GM19043 (cell line): ENCODE data around the gene TMEM242.

ENCODE experiments used
- ATAC-seq: cut with Tn5 transposase; IDR thresholded peaks from one replicate; pipeline ENCODE4 v1.9.1; 2021; ENCODE audit warnings: low read depth; ENCODE audit not compliant: unreplicated experiment

The TMEM242 gene

GRCh38 chr6:157272866-157273755, 50.2 kb downstream of the TMEM242 start:
- ATAC-seq = no peak

GRCh38 chr6:157272372-157272771, 50.9 kb downstream of the TMEM242 start:
- no peak for ATAC-seq

- no peak for ATAC-seq
Measured at GRCh38 chr6:157271911-157272310, 51.4 kb downstream of the TMEM242 start.

GRCh38 chr6:157271441-157271840, 51.9 kb downstream of the TMEM242 start:
- ATAC-seq = no peak

GRCh38 chr6:157270916-157271315, 52.4 kb downstream of the TMEM242 start:
- no peak for ATAC-seq

GRCh38 chr6:157270308-157270707, 53.0 kb downstream of the TMEM242 start:
- no peak for ATAC-seq

GRCh38 chr6:157269261-157269794, 54.0 kb downstream of the TMEM242 start:
- ATAC-seq = no peak

GRCh38 chr6:157268835-157269234, 54.5 kb downstream of the TMEM242 start:
- no peak for ATAC-seq

- ATAC-seq = no peak
Measured at GRCh38 chr6:157268396-157268795, 54.9 kb downstream of the TMEM242 start.

GRCh38 chr6:157267654-157268053, 55.7 kb downstream of the TMEM242 start:
- no peak for ATAC-seq

- ATAC-seq = no peak
Measured at GRCh38 chr6:157267109-157267611, 56.2 kb downstream of the TMEM242 start.

GRCh38 chr6:157266274-157267101, 56.8 kb downstream of the TMEM242 start:
- ATAC-seq = no peak

- no peak for ATAC-seq
Measured at GRCh38 chr6:157265635-157266034, 57.7 kb downstream of the TMEM242 start.

GRCh38 chr6:157265186-157265585, 58.1 kb downstream of the TMEM242 start:
- ATAC-seq = no peak

GRCh38 chr6:157264701-157265100, 58.6 kb downstream of the TMEM242 start:
- ATAC-seq = no peak

GRCh38 chr6:157263881-157264397, 59.4 kb downstream of the TMEM242 start:
- ATAC-seq = no peak

- no peak for ATAC-seq
Measured at GRCh38 chr6:157263146-157263545, 60.2 kb downstream of the TMEM242 start.

- no peak for ATAC-seq
Measured at GRCh38 chr6:157261606-157262005, 61.7 kb downstream of the TMEM242 start.

- no peak for ATAC-seq
Measured at GRCh38 chr6:157260735-157261410, 62.4 kb downstream of the TMEM242 start.

GRCh38 chr6:157259443-157259842, 63.9 kb downstream of the TMEM242 start:
- ATAC-seq = no peak
